ENCODE measurements around the gene RERE. TPM values are rescaled to one million over a fixed set of nuclear protein-coding genes. Genes with fewer than 3 reads are reported as not detected.
A peak's percentile ranks its signal among the peaks of the same experiment; 100 is the strongest.

The RERE gene
- total and polyA plus RNA-seq, 4 donors: 116 to 434 (median 161) TPM

- peaks cover 20% of the 10 kb centered on the region for H3K4me1 ChIP-seq (ENCODE audit: control insufficient read depth, insufficient read depth, low read length)
- no peaks in the 10 kb centered on the region for H3K27me3 ChIP-seq (ENCODE audit: control insufficient read depth, insufficient read depth, low read length)
- H3K9me3 ChIP-seq (ENCODE audit: control insufficient read depth, insufficient read depth, low read length): no peaks in the 10 kb centered on the region
- WGBS (ENCODE audit: insufficient coverage): 100% methylated on average over 1 of the region's 4 CpGs
- no peak for DNase-seq (ENCODE audit: low read depth in 4 of 6, low spot score in 6 of 6)
- H3K27ac ChIP-seq (ENCODE audit: low read depth, low read length): no peak overlapping the region
- H3K4me3 ChIP-seq (ENCODE audit: low read depth, low read length): no peak overlapping the region
- no peaks in the 10 kb centered on the region for H3K36me3 ChIP-seq (ENCODE audit: control insufficient read depth, insufficient read depth, low read length)
Observed at GRCh38 chr1:8434101-8434500, 383.3 kb downstream of the RERE start.

- Histone ChIP-seq H3K27me3 (ENCODE audit: control insufficient read depth, insufficient read depth, low read length) (no peaks in the 10 kb centered on the region), H3K9me3 (ENCODE audit: control insufficient read depth, insufficient read depth, low read length) (no peaks in the 10 kb centered on the region), H3K4me1 (ENCODE audit: control insufficient read depth, insufficient read depth, low read length) (peaks cover 8% of the 10 kb centered on the region), H3K36me3 (ENCODE audit: control insufficient read depth, insufficient read depth, low read length) (no peaks in the 10 kb centered on the region), H3K27ac (ENCODE audit: low read depth, low read length) (no peak overlapping the region), H3K4me3 (ENCODE audit: low read depth, low read length) (no peak overlapping the region)
- 82% methylated on average over 6 of the region's 7 CpGs for WGBS (ENCODE audit: insufficient coverage)
- DNase-seq (ENCODE audit: low read depth in 4 of 6, low spot score in 6 of 6): no peak
Observed at GRCh38 chr1:8431784-8432183, 385.7 kb downstream of the RERE start.

GRCh38 chr1:8431019-8431418, 386.4 kb downstream of the RERE start:
- Histone ChIP-seq H3K36me3 (ENCODE audit: control insufficient read depth, insufficient read depth, low read length) (no peaks in the 10 kb centered on the region), H3K27ac (ENCODE audit: low read depth, low read length) (no peak overlapping the region), H3K4me1 (ENCODE audit: control insufficient read depth, insufficient read depth, low read length) (peaks cover 8% of the 10 kb centered on the region), H3K4me3 (ENCODE audit: low read depth, low read length) (no peak overlapping the region), H3K27me3 (ENCODE audit: control insufficient read depth, insufficient read depth, low read length) (no peaks in the 10 kb centered on the region), H3K9me3 (ENCODE audit: control insufficient read depth, insufficient read depth, low read length) (no peaks in the 10 kb centered on the region)
- no peak for DNase-seq (ENCODE audit: low read depth in 4 of 6, low spot score in 6 of 6)
- WGBS (ENCODE audit: insufficient coverage): 73% methylated on average over 3 of the region's 8 CpGs

- H3K4me3 ChIP-seq (ENCODE audit: low read depth, low read length): no peak overlapping the region
- no peaks in the 10 kb centered on the region for H3K36me3 ChIP-seq (ENCODE audit: control insufficient read depth, insufficient read depth, low read length)
Observed at GRCh38 chr1:8430476-8430875, 387.0 kb downstream of the RERE start.

GRCh38 chr1:8429549-8430110, 387.8 kb downstream of the RERE start:
- H3K27me3 ChIP-seq (ENCODE audit: control insufficient read depth, insufficient read depth, low read length): no peaks in the 10 kb centered on the region
- no peak for DNase-seq (ENCODE audit: low read depth in 4 of 6, low spot score in 6 of 6)
- no peak overlapping the region for H3K27ac ChIP-seq (ENCODE audit: low read depth, low read length)
- 73% methylated on average over 2 of the region's 2 CpGs for WGBS (ENCODE audit: insufficient coverage)
- no peaks in the 10 kb centered on the region for H3K36me3 ChIP-seq (ENCODE audit: control insufficient read depth, insufficient read depth, low read length)
- H3K4me3 ChIP-seq (ENCODE audit: low read depth, low read length): no peak overlapping the region
- H3K9me3 ChIP-seq (ENCODE audit: control insufficient read depth, insufficient read depth, low read length): no peaks in the 10 kb centered on the region
- H3K4me1 ChIP-seq (ENCODE audit: control insufficient read depth, insufficient read depth, low read length): peaks cover 12% of the 10 kb centered on the region

More at GRCh38 chr1:8430476-8430875, 387.0 kb downstream of the RERE start:
- Histone ChIP-seq H3K9me3 (ENCODE audit: control insufficient read depth, insufficient read depth, low read length) (no peaks in the 10 kb centered on the region), H3K4me1 (ENCODE audit: control insufficient read depth, insufficient read depth, low read length) (peaks cover 8% of the 10 kb centered on the region), H3K27me3 (ENCODE audit: control insufficient read depth, insufficient read depth, low read length) (no peaks in the 10 kb centered on the region), H3K27ac (ENCODE audit: low read depth, low read length) (no peak overlapping the region)
- whole genome bisulfite sequencing (ENCODE audit: insufficient coverage): no CpG with 5 or more reads among the region's 2 CpGs
- DNase-seq (ENCODE audit: low read depth in 4 of 6, low spot score in 6 of 6): no peak

GRCh38 chr1:8428441-8428840, 389.0 kb downstream of the RERE start:
- Histone ChIP-seq H3K9me3 (ENCODE audit: control insufficient read depth, insufficient read depth, low read length) (no peaks in the 10 kb centered on the region), H3K4me1 (ENCODE audit: control insufficient read depth, insufficient read depth, low read length) (peaks cover 20% of the 10 kb centered on the region), H3K27me3 (ENCODE audit: control insufficient read depth, insufficient read depth, low read length) (no peaks in the 10 kb centered on the region), H3K36me3 (ENCODE audit: control insufficient read depth, insufficient read depth, low read length) (no peaks in the 10 kb centered on the region), H3K27ac (ENCODE audit: low read depth, low read length) (peak overlapping the region; percentile 61), H3K4me3 (ENCODE audit: low read depth, low read length) (no peak overlapping the region)
- no peak for DNase-seq (ENCODE audit: low read depth in 4 of 6, low spot score in 6 of 6)
- WGBS (ENCODE audit: insufficient coverage): 100% methylated on average over 2 of the region's 5 CpGs

- no peaks in the 10 kb centered on the region for H3K9me3 ChIP-seq (ENCODE audit: control insufficient read depth, insufficient read depth, low read length)
- H3K4me1 ChIP-seq (ENCODE audit: control insufficient read depth, insufficient read depth, low read length): peaks cover 24% of the 10 kb centered on the region
- 47% methylated on average over 4 of the region's 5 CpGs for WGBS (ENCODE audit: insufficient coverage)
- peak in 1 of 6 donors; percentile 20 for DNase-seq (ENCODE audit: low read depth in 4 of 6, low spot score in 6 of 6)
- H3K27ac ChIP-seq (ENCODE audit: low read depth, low read length): peak overlapping the region; percentile 61
- H3K4me3 ChIP-seq (ENCODE audit: low read depth, low read length): no peak overlapping the region
- no peaks in the 10 kb centered on the region for H3K27me3 ChIP-seq (ENCODE audit: control insufficient read depth, insufficient read depth, low read length)
- H3K36me3 ChIP-seq (ENCODE audit: control insufficient read depth, insufficient read depth, low read length): no peaks in the 10 kb centered on the region
Observed at GRCh38 chr1:8427986-8428385, 389.5 kb downstream of the RERE start.

- 83% methylated on average over 1 of the region's 5 CpGs for WGBS (ENCODE audit: insufficient coverage)
- H3K4me1 ChIP-seq (ENCODE audit: control insufficient read depth, insufficient read depth, low read length): peaks cover 28% of the 10 kb centered on the region
- no peaks in the 10 kb centered on the region for H3K9me3 ChIP-seq (ENCODE audit: control insufficient read depth, insufficient read depth, low read length)
- H3K4me3 ChIP-seq (ENCODE audit: low read depth, low read length): no peak overlapping the region
- no peaks in the 10 kb centered on the region for H3K27me3 ChIP-seq (ENCODE audit: control insufficient read depth, insufficient read depth, low read length)
- H3K27ac ChIP-seq (ENCODE audit: low read depth, low read length): peak overlapping the region; percentile 42
- no peaks in the 10 kb centered on the region for H3K36me3 ChIP-seq (ENCODE audit: control insufficient read depth, insufficient read depth, low read length)
- DNase-seq (ENCODE audit: low read depth in 4 of 6, low spot score in 6 of 6): peak in 1 of 6 donors; percentile 56
Observed at GRCh38 chr1:8427493-8427892, 389.9 kb downstream of the RERE start.

- Histone ChIP-seq H3K4me3 (ENCODE audit: low read depth, low read length) (no peak overlapping the region), H3K27me3 (ENCODE audit: control insufficient read depth, insufficient read depth, low read length) (no peaks in the 10 kb centered on the region), H3K27ac (ENCODE audit: low read depth, low read length) (no peak overlapping the region), H3K9me3 (ENCODE audit: control insufficient read depth, insufficient read depth, low read length) (no peaks in the 10 kb centered on the region), H3K4me1 (ENCODE audit: control insufficient read depth, insufficient read depth, low read length) (peaks cover 28% of the 10 kb centered on the region), H3K36me3 (ENCODE audit: control insufficient read depth, insufficient read depth, low read length) (no peaks in the 10 kb centered on the region)
- no peak for DNase-seq (ENCODE audit: low read depth in 4 of 6, low spot score in 6 of 6)
- no CpG with 5 or more reads among the region's 4 CpGs for WGBS (ENCODE audit: insufficient coverage)
Observed at GRCh38 chr1:8426996-8427395, 390.4 kb downstream of the RERE start.

- Histone ChIP-seq H3K36me3 (ENCODE audit: control insufficient read depth, insufficient read depth, low read length) (no peaks in the 10 kb centered on the region), H3K9me3 (ENCODE audit: control insufficient read depth, insufficient read depth, low read length) (no peaks in the 10 kb centered on the region), H3K4me1 (ENCODE audit: control insufficient read depth, insufficient read depth, low read length) (peaks cover 28% of the 10 kb centered on the region), H3K27ac (ENCODE audit: low read depth, low read length) (no peak overlapping the region), H3K27me3 (ENCODE audit: control insufficient read depth, insufficient read depth, low read length) (no peaks in the 10 kb centered on the region), H3K4me3 (ENCODE audit: low read depth, low read length) (no peak overlapping the region)
- 93% methylated on average over 2 of the region's 3 CpGs for WGBS (ENCODE audit: insufficient coverage)
- no peak for DNase-seq (ENCODE audit: low read depth in 4 of 6, low spot score in 6 of 6)
Observed at GRCh38 chr1:8425781-8426161, 391.7 kb downstream of the RERE start.
